Measurements from ENCODE around the gene FXYD5. TPM values are rescaled to one million over a fixed set of nuclear protein-coding genes. Genes with fewer than 3 reads are reported as not detected.
A peak's percentile ranks its signal among the peaks of the same experiment; 100 is the strongest.

Gene FXYD5
- total and polyA plus RNA-seq, 10 of the 15 experiments (the other 5 are each of a cell fraction or from before 2014, with no cell fraction given), result 30.0 to 159 (median 93.9) TPM

- TF ChIP-seq KAT2A (conservative IDR thresholded peaks at IDR 0.05; ENCODE audit: control insufficient read depth, low read depth, low read length), result no peak
- TF ChIP-seq MLLT1 (IDR thresholded peaks at IDR 0.05), result peak; percentile 77
- TF ChIP-seq CUX1 (IDR thresholded peaks at IDR 0.05; ENCODE audit: insufficient replicate concordance, low read depth, low read length), result peak; percentile 86
- no peak for TF ChIP-seq STAT3 (IDR thresholded peaks at IDR 0.05; ENCODE audit: low read depth, low read length)
- peak; percentile 94 for TF ChIP-seq ZNF687 (IDR thresholded peaks at IDR 0.05)
Measured at GRCh38 chr19:35124098-35125060, 30.2 kb upstream of the FXYD5 start (continued).

Data from GM12878 (cell line).